GM20431 (cell line): ENCODE results near the gene SNX14.

Experiments used
- in situ Hi-C: fragments of 300-500 bp; cut with MseI, MboI; formaldehyde crosslinking; loops from one replicate; pipeline ENCODE4 v1.15.0; 2020; ENCODE audit warnings: low sequenced_read_pairs; ENCODE audit not compliant: unreplicated experiment

SNX14 gene

DNA sequence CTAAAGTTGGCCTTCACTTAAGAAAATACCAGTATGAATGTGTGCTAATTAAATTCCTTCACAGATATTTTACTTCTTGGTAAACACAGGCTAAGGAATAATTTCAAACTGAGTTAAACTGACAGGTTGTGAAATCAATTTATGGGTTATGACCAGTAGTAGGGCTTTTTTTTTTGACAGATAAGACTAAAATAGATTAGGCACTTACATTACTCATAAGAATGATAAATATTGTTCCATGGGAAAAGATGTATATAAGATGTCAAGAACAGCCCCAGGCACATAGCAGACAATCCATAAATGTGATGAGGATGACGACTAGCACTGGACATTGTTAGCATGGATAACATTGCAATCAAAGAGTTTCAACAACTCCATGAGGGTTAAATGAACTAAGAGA, 120.9 kb downstream of the SNX14 start:
- in situ Hi-C loops = no loop called here

- in situ Hi-C loops = no loop called here
Observed at GRCh38 chr6:85470023-85470410, 123.6 kb downstream of the SNX14 start.

DNA sequence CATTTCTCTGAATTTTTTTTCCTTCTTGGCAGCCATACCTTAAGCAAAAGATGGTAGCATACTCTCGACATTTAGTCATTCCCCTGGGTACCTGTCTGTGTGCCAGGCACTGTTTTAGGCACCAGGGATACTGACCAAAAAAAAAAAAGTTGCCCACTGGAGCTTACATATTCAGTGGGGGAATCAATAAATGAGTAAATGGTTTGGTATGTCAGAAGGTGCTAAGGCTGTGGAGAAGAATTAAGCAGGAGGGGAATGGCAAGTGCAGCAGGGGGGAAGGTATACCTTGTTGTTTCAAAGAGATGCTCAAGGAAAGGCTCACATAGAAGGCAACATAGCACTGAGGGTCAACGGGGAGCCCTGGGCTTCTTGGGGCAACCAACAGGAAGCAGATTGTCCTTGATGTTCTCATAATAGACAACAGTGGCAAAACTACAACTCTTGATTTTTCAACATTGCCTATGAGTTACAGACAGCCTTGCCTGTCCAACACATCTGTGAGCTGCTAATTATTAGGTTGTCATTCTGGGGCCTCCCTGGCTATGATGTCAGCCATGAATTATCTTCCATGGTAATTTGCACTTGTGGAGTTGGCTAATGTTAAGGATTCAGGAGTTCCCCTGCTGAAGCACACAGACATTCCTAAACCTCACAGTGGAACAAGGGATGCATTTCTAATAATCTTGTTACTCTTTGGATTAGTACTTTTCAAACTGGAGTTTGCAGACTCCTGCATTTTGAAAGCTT, 124.2 kb downstream of the SNX14 start:
- in situ Hi-C loops = no loop called here

DNA sequence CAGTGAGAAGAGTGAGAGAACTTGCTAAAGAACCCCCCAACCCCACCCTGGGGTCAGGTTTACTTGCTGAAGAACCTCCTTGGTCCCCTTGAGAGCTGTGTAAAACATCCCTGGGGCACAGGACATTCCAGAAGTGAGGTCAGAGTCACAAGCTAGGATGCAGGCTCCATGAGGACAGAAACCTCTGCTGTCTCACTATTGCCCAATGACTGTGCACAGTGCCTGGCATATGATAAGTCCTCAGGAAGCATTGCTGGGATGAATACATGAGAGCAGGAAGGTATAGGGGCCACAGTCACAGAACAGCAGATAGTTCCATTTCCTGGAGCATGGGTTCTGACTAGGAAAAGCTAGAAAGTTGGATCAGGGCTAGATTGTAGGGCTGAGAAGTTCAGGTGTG, 125.3 kb downstream of the SNX14 start:
- in situ Hi-C loops = no loop called here

GRCh38 chr6:85465762-85466161, 127.9 kb downstream of the SNX14 start:
- in situ Hi-C loops = no loop called here

- in situ Hi-C loops = no loop called here
Observed at GRCh38 chr6:85464722-85465150, 128.9 kb downstream of the SNX14 start.

DNA sequence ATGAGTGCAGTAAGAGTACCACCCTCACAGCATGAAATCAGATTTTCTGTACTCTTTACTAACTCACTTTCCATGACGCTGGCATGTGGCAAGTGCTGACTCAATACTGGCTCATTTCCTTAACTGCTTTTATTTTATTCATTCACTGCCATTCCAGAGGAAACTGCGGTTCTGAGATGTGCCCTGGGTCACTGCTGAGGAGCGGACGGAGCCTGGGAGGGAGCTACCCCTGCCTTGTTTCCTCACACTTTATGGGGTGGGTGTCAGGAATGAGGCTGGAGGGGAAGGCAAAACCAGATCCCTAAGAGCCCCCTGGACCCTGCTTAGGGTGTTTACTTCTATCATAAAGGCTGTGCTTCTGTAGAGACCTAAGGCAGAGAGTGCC, 129.4 kb downstream of the SNX14 start:
- in situ Hi-C loops = no loop called here

DNA sequence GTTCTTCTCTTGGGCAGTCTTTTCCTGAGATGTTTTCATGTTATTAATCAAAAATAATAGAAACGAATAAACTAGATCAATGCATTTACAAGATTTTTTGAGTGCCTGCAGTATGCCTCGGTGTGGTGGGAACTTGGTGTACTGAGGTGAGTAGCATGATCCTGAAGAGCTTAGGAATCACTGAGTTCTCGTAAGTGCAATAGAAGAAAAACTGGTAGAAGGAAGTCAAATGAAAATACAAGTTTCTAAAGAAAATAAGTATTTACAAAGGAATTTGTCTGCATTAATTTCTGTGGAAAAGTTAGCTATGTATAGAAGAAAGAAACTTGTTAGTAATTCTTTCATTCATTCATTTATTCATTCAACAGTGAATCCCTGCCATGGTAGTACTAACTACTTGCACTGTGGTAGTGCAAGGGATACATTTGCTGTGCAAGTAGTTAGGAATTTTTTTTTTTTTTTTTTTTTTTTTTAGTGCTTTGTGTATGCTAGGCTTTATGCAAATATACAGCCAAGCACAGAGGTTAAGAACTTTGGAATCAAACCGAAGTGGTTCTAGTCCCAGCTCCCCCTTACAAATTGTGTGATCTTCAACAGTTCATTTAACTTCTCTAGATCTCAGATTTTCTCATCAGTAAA, 129.9 kb downstream of the SNX14 start:
- in situ Hi-C loops = no loop called here

DNA sequence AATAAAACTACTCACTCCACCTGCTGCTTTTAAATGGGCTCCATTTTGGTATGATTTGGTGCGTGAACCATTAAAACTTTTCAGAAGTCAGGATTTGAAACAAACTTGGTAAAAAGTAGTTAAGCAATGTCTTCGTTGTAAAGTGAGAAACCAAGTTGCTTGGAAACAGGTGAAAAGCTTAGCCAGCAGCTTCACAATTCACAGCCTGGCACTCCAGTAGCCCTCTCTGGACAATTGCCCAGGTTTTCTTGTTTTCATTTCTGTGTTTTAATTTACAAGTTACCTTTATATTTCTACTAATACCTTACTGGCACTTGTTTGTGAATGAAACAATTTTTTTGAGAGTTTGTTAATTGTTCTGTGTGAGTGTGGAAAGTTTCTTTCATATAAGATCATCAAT, 131.0 kb downstream of the SNX14 start:
- in situ Hi-C loops = no loop called here

GRCh38 chr6:85461798-85462170, 131.9 kb downstream of the SNX14 start:
- in situ Hi-C loops = no loop called here

- in situ Hi-C loops = no loop called here
Observed at GRCh38 chr6:85460921-85461797, 132.5 kb downstream of the SNX14 start.

DNA sequence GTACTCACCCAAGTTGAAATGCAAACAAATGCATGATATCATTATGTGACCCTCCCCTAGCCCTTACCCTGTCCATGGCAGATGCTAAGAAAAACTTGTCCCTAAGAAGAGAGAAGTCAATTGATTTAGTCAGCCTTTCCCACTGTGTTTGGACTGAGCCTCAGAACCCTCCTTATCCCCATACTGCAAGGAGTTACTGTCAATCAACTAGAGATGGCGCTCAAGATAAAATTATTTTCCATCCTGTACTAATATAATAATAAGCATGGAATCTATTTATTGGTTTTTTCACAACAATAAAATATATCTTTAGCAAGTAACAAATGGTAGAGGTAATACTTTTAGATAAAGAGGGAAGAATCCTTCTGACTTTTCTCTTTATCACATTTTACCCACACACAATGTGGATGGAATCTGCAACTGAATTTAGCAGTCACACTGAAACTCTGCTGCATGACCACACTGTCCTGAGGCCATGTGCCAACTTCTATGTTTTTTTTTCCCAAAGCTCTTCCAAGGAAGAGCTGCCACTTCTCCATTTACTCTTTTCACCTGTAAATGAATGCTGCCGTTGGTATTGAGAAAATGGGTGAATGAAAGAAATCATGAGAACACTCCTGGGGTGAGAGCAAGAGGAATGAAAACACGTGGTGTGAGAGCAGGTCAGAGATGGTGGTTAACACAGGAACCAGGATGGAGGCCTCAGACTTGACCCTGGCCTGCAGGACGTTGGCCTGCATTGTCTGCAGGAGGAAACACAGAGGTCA, 133.3 kb downstream of the SNX14 start:
- in situ Hi-C loops = no loop called here

DNA sequence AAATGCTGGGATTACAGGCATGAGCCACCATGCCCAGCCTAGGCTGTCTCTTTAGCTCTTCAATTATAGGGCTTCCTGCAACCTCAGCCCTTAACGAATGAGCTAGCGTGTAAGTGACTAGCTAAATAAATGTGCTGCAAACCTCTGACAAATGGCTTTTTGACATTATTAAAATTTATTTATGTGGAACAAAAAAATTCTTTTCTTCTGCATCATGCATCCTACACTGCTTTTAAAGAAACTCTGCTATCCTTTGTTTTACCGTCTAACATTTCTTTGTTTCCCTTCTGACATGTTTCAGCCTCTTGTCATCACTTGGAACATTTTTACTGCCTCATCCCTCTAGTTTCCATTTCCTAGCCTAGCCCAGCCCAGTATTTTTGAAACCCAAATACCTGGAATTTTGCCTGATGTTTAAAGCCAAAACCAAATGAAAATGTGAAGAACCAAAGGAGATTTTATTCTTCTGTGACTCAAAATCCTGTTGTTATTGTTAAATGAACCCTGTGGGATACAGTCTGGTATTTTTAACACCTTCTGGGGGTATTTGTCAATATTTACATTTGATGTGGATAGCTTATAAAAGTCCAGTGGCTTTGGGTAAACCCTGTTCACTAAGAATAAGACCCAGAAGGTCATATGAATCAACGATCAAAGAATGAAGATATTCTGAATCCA, 134.3 kb downstream of the SNX14 start:
- in situ Hi-C loops = no loop called here

DNA sequence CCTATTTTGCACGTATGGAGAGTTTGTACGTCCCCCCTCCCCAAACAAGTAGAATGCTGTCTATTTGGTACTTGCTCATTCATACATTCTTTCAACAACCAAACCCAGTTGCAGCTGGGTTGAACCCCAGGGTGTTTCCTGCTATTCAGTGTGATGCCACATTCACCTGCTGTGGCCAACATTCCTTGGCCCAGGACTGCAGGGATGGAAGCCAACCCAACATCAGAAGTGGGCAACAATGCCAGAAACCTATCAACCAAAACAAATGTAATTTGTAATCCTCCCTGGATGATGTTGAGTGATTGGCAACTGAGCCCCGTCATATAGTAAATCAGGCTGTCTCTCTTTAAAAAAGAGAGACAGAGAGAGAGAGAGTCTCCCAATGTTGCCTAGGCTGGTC, 134.9 kb downstream of the SNX14 start:
- in situ Hi-C loops = no loop called here

DNA sequence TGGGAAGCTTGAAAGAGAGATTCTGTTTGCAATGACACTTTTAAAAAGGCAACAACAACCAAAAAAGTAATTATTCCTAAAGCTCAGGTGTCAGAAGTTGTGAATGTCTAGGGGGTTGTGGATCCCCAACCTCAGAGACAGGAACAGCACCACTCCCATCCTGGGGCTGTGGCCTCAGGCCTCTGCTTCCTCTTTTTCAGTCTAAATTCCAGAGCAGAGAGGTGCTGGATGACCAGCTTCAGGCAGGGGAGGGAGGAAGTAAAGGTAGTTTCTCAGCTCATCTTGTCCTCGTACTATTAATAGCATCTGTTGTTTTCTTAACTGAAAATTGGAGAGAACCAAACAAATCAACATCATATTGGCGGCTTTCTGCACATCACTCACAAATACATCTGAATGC, 135.5 kb downstream of the SNX14 start:
- in situ Hi-C loops = no loop called here

DNA sequence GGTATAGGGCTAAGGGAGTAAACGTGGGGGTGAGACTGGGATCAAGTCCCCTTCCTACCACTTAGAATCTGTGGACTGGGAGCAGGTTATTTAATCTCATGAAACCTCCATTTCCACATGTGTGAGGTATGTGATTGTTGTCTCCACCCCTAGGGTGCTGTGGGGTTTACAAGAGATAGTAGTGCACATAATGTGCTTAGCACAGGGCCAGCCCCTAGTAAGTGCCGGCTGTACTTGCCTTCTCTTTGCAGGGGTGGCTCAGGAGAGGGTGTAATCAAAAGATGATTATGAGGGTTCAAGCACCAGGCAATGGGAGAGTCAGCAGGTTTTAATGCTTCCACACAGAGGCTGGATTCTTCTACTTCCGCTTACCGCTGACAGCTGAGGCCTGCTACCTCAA, 136.9 kb downstream of the SNX14 start:
- in situ Hi-C loops = no loop called here
